ENCODE results near the gene NUAK1.

NUAK1 gene

DNA sequence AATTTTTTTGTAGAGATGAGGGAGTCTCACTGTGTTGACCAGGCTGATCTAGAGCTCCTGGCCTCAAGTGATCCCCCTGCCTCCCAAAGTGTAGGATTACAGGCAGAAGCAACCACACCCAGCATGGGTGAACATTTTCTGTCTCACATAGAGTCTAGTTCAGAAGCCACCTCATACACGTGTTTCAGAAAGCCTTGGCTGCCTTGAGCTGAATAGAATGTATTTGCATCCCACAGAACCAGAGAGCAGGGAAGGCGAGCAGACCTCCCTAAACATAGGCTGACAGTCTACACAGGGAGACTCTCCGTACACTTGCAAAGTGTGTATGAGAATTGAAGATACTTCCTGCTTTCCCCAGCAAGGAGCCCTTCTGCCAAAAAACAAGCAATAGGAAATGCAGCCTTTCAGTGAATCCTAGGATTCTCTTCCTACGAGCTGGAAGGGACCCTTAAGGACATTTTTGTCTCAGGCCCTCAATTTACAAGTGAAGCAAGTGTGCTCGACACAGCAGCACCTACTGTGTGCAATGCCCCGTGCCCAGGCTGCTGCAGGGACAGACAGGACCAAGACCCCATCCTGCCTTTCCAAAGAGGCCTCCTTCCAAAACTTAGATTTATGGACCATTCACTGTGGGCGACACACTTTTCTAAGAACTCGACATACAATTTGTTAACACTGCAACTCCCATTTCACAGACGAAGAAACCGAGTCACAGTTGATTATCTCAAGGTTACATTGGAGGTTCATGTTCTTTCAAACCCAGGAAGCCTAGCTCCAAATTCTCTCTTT is 11.2 kb downstream of the NUAK1 start:
- TF ChIP-seq POLR2AphosphoS5 (IDR thresholded peaks at IDR 0.05; ENCODE audit: low read depth, low read length) (no peak), FOXP2 (optimal IDR thresholded peaks at IDR 0.05; ENCODE audit: borderline replicate concordance, extremely low read depth, extremely low read length, insufficient read depth) (no peak), TAF1 (IDR thresholded peaks at IDR 0.05; ENCODE audit: borderline replicate concordance, insufficient read depth, low read length) (no peak), SIN3A (IDR thresholded peaks at IDR 0.05; ENCODE audit: borderline replicate concordance, insufficient read depth, low read length) (no peak)
- TF ChIP-seq, protein P1, sequence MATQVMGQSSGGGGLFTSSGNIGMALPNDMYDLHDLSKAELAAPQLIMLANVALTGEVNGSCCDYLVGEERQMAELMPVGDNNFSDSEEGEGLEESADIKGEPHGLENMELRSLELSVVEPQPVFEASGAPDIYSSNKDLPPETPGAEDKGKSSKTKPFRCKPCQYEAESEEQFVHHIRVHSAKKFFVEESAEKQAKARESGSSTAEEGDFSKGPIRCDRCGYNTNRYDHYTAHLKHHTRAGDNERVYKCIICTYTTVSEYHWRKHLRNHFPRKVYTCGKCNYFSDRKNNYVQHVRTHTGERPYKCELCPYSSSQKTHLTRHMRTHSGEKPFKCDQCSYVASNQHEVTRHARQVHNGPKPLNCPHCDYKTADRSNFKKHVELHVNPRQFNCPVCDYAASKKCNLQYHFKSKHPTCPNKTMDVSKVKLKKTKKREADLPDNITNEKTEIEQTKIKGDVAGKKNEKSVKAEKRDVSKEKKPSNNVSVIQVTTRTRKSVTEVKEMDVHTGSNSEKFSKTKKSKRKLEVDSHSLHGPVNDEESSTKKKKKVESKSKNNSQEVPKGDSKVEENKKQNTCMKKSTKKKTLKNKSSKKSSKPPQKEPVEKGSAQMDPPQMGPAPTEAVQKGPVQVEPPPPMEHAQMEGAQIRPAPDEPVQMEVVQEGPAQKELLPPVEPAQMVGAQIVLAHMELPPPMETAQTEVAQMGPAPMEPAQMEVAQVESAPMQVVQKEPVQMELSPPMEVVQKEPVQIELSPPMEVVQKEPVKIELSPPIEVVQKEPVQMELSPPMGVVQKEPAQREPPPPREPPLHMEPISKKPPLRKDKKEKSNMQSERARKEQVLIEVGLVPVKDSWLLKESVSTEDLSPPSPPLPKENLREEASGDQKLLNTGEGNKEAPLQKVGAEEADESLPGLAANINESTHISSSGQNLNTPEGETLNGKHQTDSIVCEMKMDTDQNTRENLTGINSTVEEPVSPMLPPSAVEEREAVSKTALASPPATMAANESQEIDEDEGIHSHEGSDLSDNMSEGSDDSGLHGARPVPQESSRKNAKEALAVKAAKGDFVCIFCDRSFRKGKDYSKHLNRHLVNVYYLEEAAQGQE (IDR thresholded peaks at IDR 0.05; ENCODE audit: insufficient read depth in 1 of 2, low read depth in 2 of 2, low read length in 2 of 2): no peak

GRCh38 chr12:106126441-106127337 is 12.1 kb downstream of the NUAK1 start:
- TF ChIP-seq, protein P1 (IDR thresholded peaks at IDR 0.05; ENCODE audit: insufficient read depth in 1 of 2, low read depth in 2 of 2, low read length in 2 of 2): no peak
- TF ChIP-seq POLR2AphosphoS5 (IDR thresholded peaks at IDR 0.05; ENCODE audit: low read depth, low read length) (no peak), TAF1 (IDR thresholded peaks at IDR 0.05; ENCODE audit: borderline replicate concordance, insufficient read depth, low read length) (no peak), FOXP2 (optimal IDR thresholded peaks at IDR 0.05; ENCODE audit: borderline replicate concordance, extremely low read depth, extremely low read length, insufficient read depth) (no peak), SIN3A (IDR thresholded peaks at IDR 0.05; ENCODE audit: borderline replicate concordance, insufficient read depth, low read length) (no peak)

DNA sequence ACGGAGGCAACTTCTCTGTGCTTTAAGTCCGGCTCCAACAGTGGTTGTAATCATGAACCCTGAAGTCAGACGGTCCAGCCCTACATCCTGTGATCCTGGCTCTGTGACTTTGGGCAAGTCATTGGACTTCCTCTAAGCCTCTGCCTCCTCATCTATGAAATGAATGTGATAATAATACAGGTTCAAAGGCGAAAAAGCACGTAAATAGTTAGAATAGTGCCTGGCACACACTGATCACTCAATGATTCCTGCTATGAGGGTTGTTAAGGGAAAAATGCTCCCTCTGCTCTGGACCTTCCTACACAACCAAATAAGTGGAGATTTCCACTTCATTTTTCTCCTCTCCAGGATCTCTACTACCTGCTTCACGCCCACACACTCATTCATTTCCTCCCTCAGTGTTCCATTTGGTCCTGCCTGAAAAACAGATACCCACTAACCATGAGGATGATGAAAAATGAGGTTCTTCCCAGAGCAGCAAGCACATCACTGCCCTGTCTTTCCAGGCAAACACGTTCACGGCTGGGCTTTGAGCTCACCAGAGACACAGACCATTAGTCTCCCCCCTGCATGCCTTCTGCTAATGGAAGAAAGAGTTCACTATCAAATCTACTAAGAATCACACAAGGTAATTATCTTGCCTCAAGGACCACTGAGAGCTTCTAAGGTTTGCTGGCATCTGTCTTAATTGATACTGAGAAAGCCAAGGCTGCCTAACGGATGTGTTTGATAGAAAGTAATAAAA is 13.2 kb downstream of the NUAK1 start:
- TF ChIP-seq POLR2AphosphoS5 (IDR thresholded peaks at IDR 0.05; ENCODE audit: low read depth, low read length) (no peak), TAF1 (IDR thresholded peaks at IDR 0.05; ENCODE audit: borderline replicate concordance, insufficient read depth, low read length) (no peak), SIN3A (IDR thresholded peaks at IDR 0.05; ENCODE audit: borderline replicate concordance, insufficient read depth, low read length) (no peak), FOXP2 (optimal IDR thresholded peaks at IDR 0.05; ENCODE audit: borderline replicate concordance, extremely low read depth, extremely low read length, insufficient read depth) (no peak)
- TF ChIP-seq, protein P1 (IDR thresholded peaks at IDR 0.05; ENCODE audit: insufficient read depth in 1 of 2, low read depth in 2 of 2, low read length in 2 of 2): no peak

DNA sequence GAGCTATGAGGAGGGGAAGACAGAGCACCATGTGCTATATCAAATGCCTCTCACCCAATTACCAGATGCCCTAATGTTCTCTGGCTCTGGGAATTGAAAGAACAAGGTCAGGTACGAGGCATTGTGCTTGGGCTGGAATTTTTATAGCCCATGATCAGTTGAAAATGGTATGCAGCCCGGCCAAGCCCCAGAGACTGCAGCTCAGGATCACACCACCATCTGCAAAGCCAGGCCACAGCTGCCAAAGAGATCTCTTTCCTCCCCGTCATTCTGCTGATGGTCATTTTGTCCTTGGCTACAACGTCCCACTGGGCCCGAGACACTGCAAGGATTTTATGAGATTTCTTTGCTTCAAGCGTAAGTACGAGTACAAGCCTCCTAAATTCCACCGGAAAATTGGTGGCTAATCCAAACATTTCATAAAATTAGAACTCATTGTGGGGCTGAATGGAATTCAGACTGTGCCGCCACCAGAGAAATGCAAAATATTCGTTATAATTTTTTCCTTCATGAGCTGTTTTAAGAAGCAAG is 15.1 kb downstream of the NUAK1 start:
- TF ChIP-seq FOXP2 (optimal IDR thresholded peaks at IDR 0.05; ENCODE audit: borderline replicate concordance, extremely low read depth, extremely low read length, insufficient read depth) (no peak), TAF1 (IDR thresholded peaks at IDR 0.05; ENCODE audit: borderline replicate concordance, insufficient read depth, low read length) (no peak), SIN3A (IDR thresholded peaks at IDR 0.05; ENCODE audit: borderline replicate concordance, insufficient read depth, low read length) (no peak), POLR2AphosphoS5 (IDR thresholded peaks at IDR 0.05; ENCODE audit: low read depth, low read length) (no peak)
- TF ChIP-seq, protein P1 (IDR thresholded peaks at IDR 0.05; ENCODE audit: insufficient read depth in 1 of 2, low read depth in 2 of 2, low read length in 2 of 2): no peak
